Activated CD8-positive, alpha-beta memory T cell treated with anti-CD3 and anti-CD28 coated beads for 4 hours (primary cell): ENCODE measurements around the gene CCDC9B.

ENCODE experiments used
- DNase-seq, 2 donors: peaks; one replicate each; pipeline ENCODE4 v3.0.0-alpha.2; 2020; ENCODE audit warnings: low read depth in 2 of 2

Gene CCDC9B

GRCh38 chr15:40345867-40346578 is 5.3 kb upstream of the CCDC9B start:
- DNase-seq = no peak

GRCh38 chr15:40345225-40345866 is 4.6 kb upstream of the CCDC9B start:
- no peak for DNase-seq

GRCh38 chr15:40344631-40345120 is 3.9 kb upstream of the CCDC9B start:
- DNase-seq = peak in 1 of 2 donors; percentile 41

- DNase-seq = no peak
Observed at GRCh38 chr15:40344217-40344616, 3.5 kb upstream of the CCDC9B start.

- DNase-seq = no peak
Observed at GRCh38 chr15:40343512-40343911, 2.8 kb upstream of the CCDC9B start.

GRCh38 chr15:40342416-40343320 is 1.9 kb upstream of the CCDC9B start:
- no peak for DNase-seq

GRCh38 chr15:40340038-40340739 is 550 bp downstream of the CCDC9B start:
- no peak for DNase-seq

GRCh38 chr15:40339621-40339945 is 1.2 kb downstream of the CCDC9B start:
- DNase-seq = no peak

GRCh38 chr15:40338921-40339620 is 1.7 kb downstream of the CCDC9B start:
- DNase-seq = no peak

GRCh38 chr15:40338041-40338657 is 2.6 kb downstream of the CCDC9B start:
- peak; percentile 54 to 56 for DNase-seq

- no peak for DNase-seq
Observed at GRCh38 chr15:40337597-40337996, 3.1 kb downstream of the CCDC9B start.

GRCh38 chr15:40336744-40337122 is 4.0 kb downstream of the CCDC9B start:
- DNase-seq = no peak

GRCh38 chr15:40335938-40336743 is 4.6 kb downstream of the CCDC9B start:
- no peak for DNase-seq

GRCh38 chr15:40334941-40335795 is 5.6 kb downstream of the CCDC9B start:
- DNase-seq = no peak

- no peak for DNase-seq
Observed at GRCh38 chr15:40334541-40334940, 6.2 kb downstream of the CCDC9B start.

GRCh38 chr15:40333922-40334492 is 6.7 kb downstream of the CCDC9B start:
- DNase-seq = no peak

GRCh38 chr15:40332113-40332781 is 8.5 kb downstream of the CCDC9B start:
- no peak for DNase-seq

GRCh38 chr15:40331637-40332036 is 9.1 kb downstream of the CCDC9B start:
- DNase-seq = no peak
